ENCODE results near the gene ITGA8. TPM values are rescaled to one million over a fixed set of nuclear protein-coding genes. Genes with fewer than 3 reads are reported as not detected.

Gene ITGA8
- total RNA-seq, 1 donor from 2014 or later, result 0.37 TPM

- peaks cover 9% of the 10 kb centered on the region for H3K27me3 Mint-ChIP-seq (ENCODE audit: low read depth)
- TF ChIP-seq CTCF (conservative IDR thresholded peaks at IDR 0.05), result no peak
- no peak overlapping the region for H3K27ac Mint-ChIP-seq (ENCODE audit: unreplicated experiment)
- H3K36me3 Mint-ChIP-seq (ENCODE audit: low read depth), result no peaks in the 10 kb centered on the region
- no peak overlapping the region for H3K4me3 Mint-ChIP-seq
- no peak for DNase-seq (ENCODE audit: low read depth, low spot score)
- no peaks in the 10 kb centered on the region for H3K4me1 Mint-ChIP-seq
- H3K9me3 Mint-ChIP-seq, result no peaks in the 10 kb centered on the region
Observed at GRCh38 chr10:15745751-15746150, 26.0 kb upstream of the ITGA8 start.

GRCh38 chr10:15744217-15744865 is 24.6 kb upstream of the ITGA8 start:
- Mint-ChIP-seq H3K27ac (ENCODE audit: unreplicated experiment) (no peak overlapping the region), H3K4me3 (no peak overlapping the region)

GRCh38 chr10:15743443-15743842 is 23.7 kb upstream of the ITGA8 start:
- Mint-ChIP-seq H3K27me3 (ENCODE audit: low read depth) (peaks cover 12% of the 10 kb centered on the region), H3K9me3 (no peaks in the 10 kb centered on the region), H3K36me3 (ENCODE audit: low read depth) (no peaks in the 10 kb centered on the region), H3K27ac (ENCODE audit: unreplicated experiment) (no peak overlapping the region), H3K4me1 (no peaks in the 10 kb centered on the region), H3K4me3 (no peak overlapping the region)
- no peak for DNase-seq (ENCODE audit: low read depth, low spot score)
- no peak for TF ChIP-seq CTCF (conservative IDR thresholded peaks at IDR 0.05)

More at GRCh38 chr10:15744217-15744865, 24.6 kb upstream of the ITGA8 start:
- no peaks in the 10 kb centered on the region for H3K36me3 Mint-ChIP-seq (ENCODE audit: low read depth)
- peaks cover 12% of the 10 kb centered on the region for H3K27me3 Mint-ChIP-seq (ENCODE audit: low read depth)
- peak; percentile 67 for TF ChIP-seq CTCF (conservative IDR thresholded peaks at IDR 0.05)
- peak; percentile 54 for DNase-seq (ENCODE audit: low read depth, low spot score)
- H3K4me1 Mint-ChIP-seq, result no peaks in the 10 kb centered on the region
- H3K9me3 Mint-ChIP-seq, result no peaks in the 10 kb centered on the region

- no peak overlapping the region for H3K27ac Mint-ChIP-seq (ENCODE audit: unreplicated experiment)
- no peak for DNase-seq (ENCODE audit: low read depth, low spot score)
- H3K4me1 Mint-ChIP-seq, result no peaks in the 10 kb centered on the region
- no peaks in the 10 kb centered on the region for H3K36me3 Mint-ChIP-seq (ENCODE audit: low read depth)
- no peaks in the 10 kb centered on the region for H3K9me3 Mint-ChIP-seq
- peaks cover 10% of the 10 kb centered on the region for H3K27me3 Mint-ChIP-seq (ENCODE audit: low read depth)
- no peak overlapping the region for H3K4me3 Mint-ChIP-seq
- no peak for TF ChIP-seq CTCF (conservative IDR thresholded peaks at IDR 0.05)
Observed at GRCh38 chr10:15742836-15743235, 23.1 kb upstream of the ITGA8 start.

GRCh38 chr10:15742102-15742501 is 22.4 kb upstream of the ITGA8 start:
- H3K27ac Mint-ChIP-seq (ENCODE audit: unreplicated experiment), result no peak overlapping the region
- no peak for TF ChIP-seq CTCF (conservative IDR thresholded peaks at IDR 0.05)
- no peak for DNase-seq (ENCODE audit: low read depth, low spot score)
- no peak overlapping the region for H3K4me3 Mint-ChIP-seq
- no peaks in the 10 kb centered on the region for H3K4me1 Mint-ChIP-seq
- no peaks in the 10 kb centered on the region for H3K9me3 Mint-ChIP-seq
- peaks cover 7% of the 10 kb centered on the region for H3K27me3 Mint-ChIP-seq (ENCODE audit: low read depth)
- peaks cover 2% of the 10 kb centered on the region for H3K36me3 Mint-ChIP-seq (ENCODE audit: low read depth)

All from neural crest cell (in vitro differentiated cells).